ENCODE data around the gene CDH4.

CDH4 gene

GRCh38 chr20:61434341-61434781 lies 182.3 kb downstream of the CDH4 start:
- Histone ChIP-seq H3K79me2 (ENCODE audit: control insufficient read depth, insufficient read depth, low read length) (no peaks in the 10 kb centered on the region), H2BK15ac (replicated peaks; ENCODE audit: low read depth) (no peak overlapping the region), H3K27me3 (ENCODE audit: insufficient read depth, low read length, poor library complexity) (no peaks in the 10 kb centered on the region), H3K9ac (ENCODE audit: low read length) (no peak overlapping the region), H3K4ac (ENCODE audit: low read depth, low read length) (peak overlapping the region; percentile 70), H3K18ac (ENCODE audit: low read length) (peak overlapping the region; percentile 54), H3K79me1 (ENCODE audit: low read length) (peaks cover 2% of the 10 kb centered on the region), H3K56ac (ENCODE audit: low read length) (peak overlapping the region; percentile 56), H4K5ac (ENCODE audit: low read length) (no peak overlapping the region), H4K8ac (ENCODE audit: low read depth, low read length) (no peak overlapping the region), H3K4me3 (ENCODE audit: low read length) (no peak overlapping the region), H2BK120ac (ENCODE audit: low read depth, low read length) (no peak overlapping the region), H2AK5ac (ENCODE audit: low read length) (no peak overlapping the region), H2BK5ac (ENCODE audit: low read length) (peak overlapping the region; percentile 11), H3K23ac (ENCODE audit: low read length) (no peak overlapping the region), H3K4me2 (ENCODE audit: low read length) (no peak overlapping the region), H3K4me1 (ENCODE audit: control insufficient read depth, low read depth, low read length) (peaks cover 38% of the 10 kb centered on the region), H3K27ac (ENCODE audit: low read depth, low read length) (no peak overlapping the region), H3K36me3 (ENCODE audit: control insufficient read depth, insufficient read depth, low read length) (no peaks in the 10 kb centered on the region)
- DNase-seq = peak; percentile 33
- WGBS (ENCODE audit: extremely low coverage, insufficient coverage, low lambda C conversion rate) = no CpG with 5 or more reads among the region's 18 CpGs

GRCh38 chr20:61435184-61435822 lies 183.2 kb downstream of the CDH4 start:
- Histone ChIP-seq H2BK120ac (ENCODE audit: low read depth, low read length) (peak overlapping the region; percentile 66), H3K4me1 (ENCODE audit: control insufficient read depth, low read depth, low read length) (peaks cover 35% of the 10 kb centered on the region), H3K4ac (ENCODE audit: low read depth, low read length) (peak overlapping the region; percentile 93), H3K79me1 (ENCODE audit: low read length) (peaks cover 2% of the 10 kb centered on the region), H3K36me3 (ENCODE audit: control insufficient read depth, insufficient read depth, low read length) (no peaks in the 10 kb centered on the region), H3K4me2 (ENCODE audit: low read length) (no peak overlapping the region), H3K27me3 (ENCODE audit: insufficient read depth, low read length, poor library complexity) (no peaks in the 10 kb centered on the region), H3K56ac (ENCODE audit: low read length) (peak overlapping the region; percentile 87), H3K18ac (ENCODE audit: low read length) (peak overlapping the region; percentile 71), H3K9ac (ENCODE audit: low read length) (no peak overlapping the region), H4K8ac (ENCODE audit: low read depth, low read length) (no peak overlapping the region), H3K79me2 (ENCODE audit: control insufficient read depth, insufficient read depth, low read length) (no peaks in the 10 kb centered on the region), H3K27ac (ENCODE audit: low read depth, low read length) (peak overlapping the region; percentile 89), H3K23ac (ENCODE audit: low read length) (peak overlapping the region; percentile 84), H3K4me3 (ENCODE audit: low read length) (no peak overlapping the region), H4K5ac (ENCODE audit: low read length) (no peak overlapping the region), H2BK15ac (replicated peaks; ENCODE audit: low read depth) (peak overlapping the region; percentile 10), H2BK5ac (ENCODE audit: low read length) (peak overlapping the region; percentile 99), H2AK5ac (ENCODE audit: low read length) (peak overlapping the region; percentile 99)
- WGBS (ENCODE audit: extremely low coverage, insufficient coverage, low lambda C conversion rate) = no CpG with 5 or more reads among the region's 15 CpGs
- no peak for DNase-seq

- Histone ChIP-seq H3K4me2 (ENCODE audit: low read length) (no peak overlapping the region), H3K79me2 (ENCODE audit: control insufficient read depth, insufficient read depth, low read length) (no peaks in the 10 kb centered on the region), H3K56ac (ENCODE audit: low read length) (peak overlapping the region; percentile 87)
These were observed 183.8 kb downstream of the CDH4 start for GRCh38 chr20:61435823-61436220.

GRCh38 chr20:61436283-61436666 lies 184.2 kb downstream of the CDH4 start:
- H3K4me3 ChIP-seq (ENCODE audit: low read length) = no peak overlapping the region

More at GRCh38 chr20:61435823-61436220, 183.8 kb downstream of the CDH4 start:
- H4K8ac ChIP-seq (ENCODE audit: low read depth, low read length) = no peak overlapping the region
- no peaks in the 10 kb centered on the region for H3K27me3 ChIP-seq (ENCODE audit: insufficient read depth, low read length, poor library complexity)
- no peak overlapping the region for H2BK15ac ChIP-seq (replicated peaks; ENCODE audit: low read depth)
- peak overlapping the region; percentile 84 for H3K23ac ChIP-seq (ENCODE audit: low read length)
- peak overlapping the region; percentile 49 for H3K9ac ChIP-seq (ENCODE audit: low read length)
- H3K4ac ChIP-seq (ENCODE audit: low read depth, low read length) = peak overlapping the region; percentile 93
- DNase-seq = no peak
- peaks cover 2% of the 10 kb centered on the region for H3K79me1 ChIP-seq (ENCODE audit: low read length)
- H2BK120ac ChIP-seq (ENCODE audit: low read depth, low read length) = peak overlapping the region; percentile 66
- peak overlapping the region; percentile 71 for H3K18ac ChIP-seq (ENCODE audit: low read length)
- no CpG with 5 or more reads among the region's 3 CpGs for whole genome bisulfite sequencing (ENCODE audit: extremely low coverage, insufficient coverage, low lambda C conversion rate)
- H3K4me3 ChIP-seq (ENCODE audit: low read length) = no peak overlapping the region
- H2BK5ac ChIP-seq (ENCODE audit: low read length) = peak overlapping the region; percentile 99
- H2AK5ac ChIP-seq (ENCODE audit: low read length) = peak overlapping the region; percentile 99
- peak overlapping the region; percentile 89 for H3K27ac ChIP-seq (ENCODE audit: low read depth, low read length)
- peaks cover 30% of the 10 kb centered on the region for H3K4me1 ChIP-seq (ENCODE audit: control insufficient read depth, low read depth, low read length)
- H3K36me3 ChIP-seq (ENCODE audit: control insufficient read depth, insufficient read depth, low read length) = no peaks in the 10 kb centered on the region
- peak overlapping the region; percentile 47 for H4K5ac ChIP-seq (ENCODE audit: low read length)

GRCh38 chr20:61436667-61437279 lies 184.7 kb downstream of the CDH4 start:
- H2BK15ac ChIP-seq (replicated peaks; ENCODE audit: low read depth) = no peak overlapping the region
- no peaks in the 10 kb centered on the region for H3K27me3 ChIP-seq (ENCODE audit: insufficient read depth, low read length, poor library complexity)
- peak overlapping the region; percentile 96 for H3K18ac ChIP-seq (ENCODE audit: low read length)
- peak overlapping the region; percentile 83 for H3K4ac ChIP-seq (ENCODE audit: low read depth, low read length)
- no peak overlapping the region for H3K4me2 ChIP-seq (ENCODE audit: low read length)
- peak overlapping the region; percentile 96 for H2BK120ac ChIP-seq (ENCODE audit: low read depth, low read length)
- H3K79me1 ChIP-seq (ENCODE audit: low read length) = peaks cover 2% of the 10 kb centered on the region
- H3K27ac ChIP-seq (ENCODE audit: low read depth, low read length) = peak overlapping the region; percentile 100
- WGBS (ENCODE audit: extremely low coverage, insufficient coverage, low lambda C conversion rate) = no CpG with 5 or more reads among the region's 8 CpGs
- H3K56ac ChIP-seq (ENCODE audit: low read length) = peak overlapping the region; percentile 87
- no peak overlapping the region for H2AK5ac ChIP-seq (ENCODE audit: low read length)
- peak overlapping the region; percentile 56 for H3K9ac ChIP-seq (ENCODE audit: low read length)
- H3K36me3 ChIP-seq (ENCODE audit: control insufficient read depth, insufficient read depth, low read length) = no peaks in the 10 kb centered on the region
- H3K4me1 ChIP-seq (ENCODE audit: control insufficient read depth, low read depth, low read length) = peaks cover 29% of the 10 kb centered on the region
- peak overlapping the region; percentile 7 for H4K8ac ChIP-seq (ENCODE audit: low read depth, low read length)
- peak; percentile 100 for DNase-seq
- H2BK5ac ChIP-seq (ENCODE audit: low read length) = peak overlapping the region; percentile 99
- H3K79me2 ChIP-seq (ENCODE audit: control insufficient read depth, insufficient read depth, low read length) = no peaks in the 10 kb centered on the region
- H3K4me3 ChIP-seq (ENCODE audit: low read length) = no peak overlapping the region
- H4K5ac ChIP-seq (ENCODE audit: low read length) = no peak overlapping the region
- no peak overlapping the region for H3K23ac ChIP-seq (ENCODE audit: low read length)

More at GRCh38 chr20:61436283-61436666, 184.2 kb downstream of the CDH4 start:
- peak overlapping the region; percentile 89 for H3K27ac ChIP-seq (ENCODE audit: low read depth, low read length)
- peak overlapping the region; percentile 49 for H3K9ac ChIP-seq (ENCODE audit: low read length)
- H3K36me3 ChIP-seq (ENCODE audit: control insufficient read depth, insufficient read depth, low read length) = no peaks in the 10 kb centered on the region
- no CpG with 5 or more reads among the region's 2 CpGs for WGBS (ENCODE audit: extremely low coverage, insufficient coverage, low lambda C conversion rate)
- H4K5ac ChIP-seq (ENCODE audit: low read length) = peak overlapping the region; percentile 47
- H2AK5ac ChIP-seq (ENCODE audit: low read length) = peak overlapping the region; percentile 99
- peaks cover 2% of the 10 kb centered on the region for H3K79me1 ChIP-seq (ENCODE audit: low read length)
- H3K27me3 ChIP-seq (ENCODE audit: insufficient read depth, low read length, poor library complexity) = no peaks in the 10 kb centered on the region
- H4K8ac ChIP-seq (ENCODE audit: low read depth, low read length) = no peak overlapping the region
- peak overlapping the region; percentile 99 for H2BK5ac ChIP-seq (ENCODE audit: low read length)
- peak overlapping the region; percentile 93 for H3K4ac ChIP-seq (ENCODE audit: low read depth, low read length)
- H3K18ac ChIP-seq (ENCODE audit: low read length) = peak overlapping the region; percentile 71
- H2BK120ac ChIP-seq (ENCODE audit: low read depth, low read length) = peak overlapping the region; percentile 66
- peak overlapping the region; percentile 11 for H3K4me2 ChIP-seq (ENCODE audit: low read length)
- no peaks in the 10 kb centered on the region for H3K79me2 ChIP-seq (ENCODE audit: control insufficient read depth, insufficient read depth, low read length)
- peak overlapping the region; percentile 87 for H3K56ac ChIP-seq (ENCODE audit: low read length)
- no peak overlapping the region for H2BK15ac ChIP-seq (replicated peaks; ENCODE audit: low read depth)
- peaks cover 29% of the 10 kb centered on the region for H3K4me1 ChIP-seq (ENCODE audit: control insufficient read depth, low read depth, low read length)
- peak overlapping the region; percentile 84 for H3K23ac ChIP-seq (ENCODE audit: low read length)
- DNase-seq = peak; percentile 89

All from mesendoderm (in vitro differentiated cells).